Type B pancreatic cell (in vitro differentiated cells): ENCODE results near the gene IMMP2L. TPM values are rescaled to one million over a fixed set of nuclear protein-coding genes. Genes with fewer than 3 reads are reported as not detected.

Experiments used
- DNase-seq: peaks from one replicate; pipeline ENCODE4 v3.0.0; 2021; ENCODE audit warnings: mixed read lengths; ENCODE audit not compliant: unreplicated experiment; ENCODE audit errors: extremely low spot score
- H3K27ac Mint-ChIP-seq: 2 replicates; pipeline ENCODE4 v1.8.0; 2021; ENCODE audit warnings: mild to moderate bottlenecking, mixed read lengths
- H3K27me3 Mint-ChIP-seq: 2 replicates; pipeline ENCODE4 v1.8.0; 2021; ENCODE audit warnings: mixed read lengths
- H3K36me3 Mint-ChIP-seq: 2 replicates; pipeline ENCODE4 v1.8.0; 2021; ENCODE audit warnings: mixed read lengths
- H3K4me1 Mint-ChIP-seq: one replicate; pipeline ENCODE4 v1.8.0; 2021; ENCODE audit warnings: mixed read lengths; ENCODE audit not compliant: unreplicated experiment
- H3K4me3 Mint-ChIP-seq: 2 replicates; pipeline ENCODE4 v1.8.0; 2021; ENCODE audit warnings: mild to moderate bottlenecking, mixed read lengths
- H3K9me3 Mint-ChIP-seq: 2 replicates; pipeline ENCODE4 v1.8.0; 2021; ENCODE audit warnings: mixed read lengths
- total RNA-seq: library from RNA; stranded (reverse); gene quantifications from 2 replicates; pipeline ENCODE4 v1.2.1, GENCODE V29; 2021; ENCODE audit warnings: low replicate concordance
- TF ChIP-seq, protein P1 (sequence below): fragments of 200-600 bp; sonication (generic); conservative IDR thresholded peaks from 2 replicates; pipeline ENCODE4 v1.5.0; 2021; ENCODE audit warnings: antibody characterized with exemption, mild to moderate bottlenecking

Gene IMMP2L
- total RNA-seq, 1 donor from 2014 or later = 23.0 TPM

DNA sequence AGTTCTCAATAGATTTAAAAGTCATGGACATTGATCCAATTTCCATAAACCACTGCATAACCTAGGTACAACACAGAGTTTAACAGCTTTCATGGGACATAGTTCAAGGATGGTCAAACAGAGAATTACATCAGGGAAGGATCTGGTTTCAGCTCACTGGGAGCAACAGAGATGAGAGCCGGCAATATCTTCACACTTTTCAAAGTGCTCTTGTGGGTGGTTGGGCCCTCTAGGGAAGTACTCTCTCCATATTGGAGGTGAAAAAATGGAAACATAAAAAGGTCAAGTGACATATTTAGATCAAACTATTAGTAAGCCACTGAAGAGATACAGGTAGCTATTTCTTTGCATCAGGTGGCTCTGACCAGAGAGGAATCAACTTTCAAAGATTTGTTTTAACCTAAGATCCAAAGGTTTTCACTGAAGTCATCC, 533.1 kb downstream of the IMMP2L start:
- Mint-ChIP-seq H3K9me3 (no peaks in the 10 kb centered on the region), H3K36me3 (no peaks in the 10 kb centered on the region), H3K4me1 (peaks cover 12% of the 10 kb centered on the region), H3K27ac (no peak overlapping the region), H3K27me3 (no peaks in the 10 kb centered on the region), H3K4me3 (no peak overlapping the region)
- TF ChIP-seq, protein P1, sequence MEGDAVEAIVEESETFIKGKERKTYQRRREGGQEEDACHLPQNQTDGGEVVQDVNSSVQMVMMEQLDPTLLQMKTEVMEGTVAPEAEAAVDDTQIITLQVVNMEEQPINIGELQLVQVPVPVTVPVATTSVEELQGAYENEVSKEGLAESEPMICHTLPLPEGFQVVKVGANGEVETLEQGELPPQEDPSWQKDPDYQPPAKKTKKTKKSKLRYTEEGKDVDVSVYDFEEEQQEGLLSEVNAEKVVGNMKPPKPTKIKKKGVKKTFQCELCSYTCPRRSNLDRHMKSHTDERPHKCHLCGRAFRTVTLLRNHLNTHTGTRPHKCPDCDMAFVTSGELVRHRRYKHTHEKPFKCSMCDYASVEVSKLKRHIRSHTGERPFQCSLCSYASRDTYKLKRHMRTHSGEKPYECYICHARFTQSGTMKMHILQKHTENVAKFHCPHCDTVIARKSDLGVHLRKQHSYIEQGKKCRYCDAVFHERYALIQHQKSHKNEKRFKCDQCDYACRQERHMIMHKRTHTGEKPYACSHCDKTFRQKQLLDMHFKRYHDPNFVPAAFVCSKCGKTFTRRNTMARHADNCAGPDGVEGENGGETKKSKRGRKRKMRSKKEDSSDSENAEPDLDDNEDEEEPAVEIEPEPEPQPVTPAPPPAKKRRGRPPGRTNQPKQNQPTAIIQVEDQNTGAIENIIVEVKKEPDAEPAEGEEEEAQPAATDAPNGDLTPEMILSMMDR = no peak
- DNase-seq = no peak

DNA sequence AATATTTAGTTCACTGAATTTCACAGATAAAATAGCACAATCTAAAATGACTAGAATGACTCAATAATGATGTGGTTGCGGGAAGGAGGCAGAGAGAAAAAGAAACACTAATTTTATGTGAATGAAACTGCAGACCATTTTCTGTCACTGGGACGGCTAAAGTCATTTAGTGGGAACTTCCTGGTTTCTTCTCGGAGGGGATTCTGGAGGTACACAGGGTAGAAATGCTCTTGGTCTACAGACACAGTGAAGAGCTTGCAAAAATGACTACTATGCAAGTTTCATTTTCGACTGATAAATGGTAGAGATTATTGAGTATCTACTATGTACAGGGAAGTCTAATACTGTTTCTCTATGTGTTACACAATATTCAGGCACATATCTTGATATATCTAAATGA, 534.9 kb downstream of the IMMP2L start:
- TF ChIP-seq, protein P1 = no peak
- Mint-ChIP-seq H3K36me3 (no peaks in the 10 kb centered on the region), H3K27me3 (no peaks in the 10 kb centered on the region), H3K27ac (no peak overlapping the region), H3K9me3 (no peaks in the 10 kb centered on the region), H3K4me1 (peaks cover 12% of the 10 kb centered on the region), H3K4me3 (no peak overlapping the region)
- DNase-seq = no peak

DNA sequence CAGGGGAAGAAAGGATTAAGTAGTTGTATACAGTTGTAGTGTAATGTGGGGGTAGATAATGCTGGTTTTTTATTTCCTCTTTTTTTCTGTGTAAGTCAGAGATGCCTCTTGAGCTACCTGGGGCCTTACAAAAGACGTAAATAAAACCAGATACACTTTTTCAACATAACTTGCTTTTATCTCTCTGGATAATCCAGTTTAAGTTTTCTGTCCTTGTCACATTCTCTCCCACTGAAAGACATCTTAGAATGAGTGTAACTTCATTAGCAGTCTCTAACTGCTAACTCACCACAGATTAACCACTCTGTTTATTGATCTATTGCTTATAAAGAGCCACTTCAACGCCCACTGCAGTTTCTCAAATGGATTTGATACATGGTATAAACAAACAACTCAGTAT, 535.5 kb downstream of the IMMP2L start:
- Mint-ChIP-seq H3K9me3 (peaks cover 2% of the 10 kb centered on the region), H3K36me3 (no peaks in the 10 kb centered on the region), H3K4me3 (no peak overlapping the region), H3K4me1 (peaks cover 12% of the 10 kb centered on the region), H3K27me3 (no peaks in the 10 kb centered on the region), H3K27ac (no peak overlapping the region)
- DNase-seq = no peak
- TF ChIP-seq, protein P1 = no peak

DNA sequence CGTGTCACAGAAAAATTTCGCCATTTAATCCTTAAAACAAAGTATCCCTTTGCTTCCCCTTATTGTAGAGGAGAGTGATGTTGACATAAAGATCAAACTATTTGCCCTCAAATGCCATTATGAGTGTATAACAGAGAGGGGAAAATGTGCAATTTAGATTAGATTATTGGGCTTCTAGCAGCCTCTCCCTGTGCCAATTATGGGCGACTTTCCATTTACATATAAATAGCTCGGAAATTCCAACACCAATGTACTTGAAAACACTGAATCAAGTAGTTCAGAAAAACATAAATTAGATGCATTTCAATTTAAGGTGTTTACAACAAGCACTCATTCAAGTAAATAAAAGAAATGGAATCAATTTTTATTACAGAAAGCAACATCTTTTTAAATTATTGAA, 535.9 kb downstream of the IMMP2L start:
- no peak overlapping the region for H3K4me3 Mint-ChIP-seq
- no peak for DNase-seq
- no peak overlapping the region for H3K27ac Mint-ChIP-seq
- H3K36me3 Mint-ChIP-seq = no peaks in the 10 kb centered on the region
- peaks cover 3% of the 10 kb centered on the region for H3K9me3 Mint-ChIP-seq
- TF ChIP-seq, protein P1 = no peak
- peaks cover 12% of the 10 kb centered on the region for H3K4me1 Mint-ChIP-seq
- no peaks in the 10 kb centered on the region for H3K27me3 Mint-ChIP-seq

- Mint-ChIP-seq H3K4me3 (no peak overlapping the region), H3K4me1 (peaks cover 10% of the 10 kb centered on the region), H3K9me3 (peaks cover 3% of the 10 kb centered on the region), H3K27ac (no peak overlapping the region), H3K27me3 (no peaks in the 10 kb centered on the region), H3K36me3 (no peaks in the 10 kb centered on the region)
- DNase-seq = no peak
- TF ChIP-seq, protein P1 = no peak
Observed at GRCh38 chr7:111025006-111025405, 537.3 kb downstream of the IMMP2L start.
